Measurements from ENCODE around the gene ZKSCAN8. TPM values are rescaled to one million over a fixed set of nuclear protein-coding genes. Genes with fewer than 3 reads are reported as not detected.
"Not testable (repeated sequence)": the region's sequence is repeated elsewhere in the genome, so short reads cannot be mapped to it uniquely, and the experiment has no call there.

ZKSCAN8 gene
- polyA plus RNA-seq, 1 of the 3 experiments (the other 2 are of a cell fraction): 4.3 TPM

DNA sequence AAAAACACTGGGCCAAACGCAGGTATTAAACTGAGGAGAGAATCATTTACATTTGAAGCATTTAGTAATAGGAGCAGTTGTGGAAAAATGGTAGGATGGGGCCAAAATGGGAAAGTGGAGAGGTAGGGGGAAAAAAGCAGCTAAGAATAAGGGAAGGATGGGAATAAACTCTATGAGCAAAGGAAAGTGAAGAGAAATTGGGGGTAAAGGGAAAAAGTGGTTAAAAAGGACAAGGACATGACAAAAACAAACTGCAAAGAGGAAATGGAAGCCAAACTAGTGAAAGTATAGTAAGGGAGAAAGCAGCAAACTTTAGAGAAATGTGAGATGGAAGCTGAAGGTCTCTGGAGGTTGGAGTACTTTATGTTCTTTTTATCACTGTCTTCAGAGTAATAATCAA, 23.5 kb upstream of the ZKSCAN8 start:
- DNase-seq: no peak
- H3K4me3 ChIP-seq (ENCODE audit: low read depth in 2 of 2, low read length in 1 of 2): no peak overlapping the region
- H4K20me1 ChIP-seq (ENCODE audit: insufficient read depth): no peaks in the 10 kb centered on the region
- no peaks in the 10 kb centered on the region for H3K27me3 ChIP-seq (ENCODE audit: insufficient read depth)
- H3K9me3 ChIP-seq: no peaks in the 10 kb centered on the region
- no peak overlapping the region for H3K9ac ChIP-seq
- peaks cover 58 to 66% of the 10 kb centered on the region in 2 experiments for H3K36me3 ChIP-seq (replicated peaks in 1 of 2; ENCODE audit: control insufficient read depth in 1 of 2, insufficient read depth in 2 of 2, low read length in 1 of 2)
- H3K79me2 ChIP-seq (ENCODE audit: insufficient read depth): peaks cover 5% of the 10 kb centered on the region; the same call in 1 of the 2 replicates
- H3K4me2 ChIP-seq: no peak overlapping the region
- no peak overlapping the region for H2AFZ ChIP-seq (ENCODE audit: low read depth)
- ChIA-PET CTCF (interaction anchor here (1.3 to 1.6 kb wide), 2 partner anchors 10 to 238 kb away, joined by 3 to 5 read pairs; no protein-coding TSS in a partner anchor), POLR2A (no interaction called here)
- WGBS (ENCODE audit: low lambda C conversion rate): 78% methylated on average over 1 of the region's 1 CpG
- no peaks in the 10 kb centered on the region for H3K4me1 ChIP-seq (ENCODE audit: control insufficient read depth in 1 of 2, insufficient read depth in 2 of 2, low read depth in 1 of 2, low read length in 1 of 2)
- no peaks in the 10 kb centered on the region for H3F3A ChIP-seq (replicated peaks; ENCODE audit: insufficient read depth)
- no peak overlapping the region for H3K27ac ChIP-seq (ENCODE audit: low read depth in 2 of 2, low read length in 1 of 2)
- TF ChIP-seq RCOR1 (IDR thresholded peaks at IDR 0.05; ENCODE audit: low read length) (no peak), FOXM1 (IDR thresholded peaks at IDR 0.05; ENCODE audit: low read depth) (no peak)
- no peaks in the 10 kb centered on the region for H3K9me2 ChIP-seq

DNA sequence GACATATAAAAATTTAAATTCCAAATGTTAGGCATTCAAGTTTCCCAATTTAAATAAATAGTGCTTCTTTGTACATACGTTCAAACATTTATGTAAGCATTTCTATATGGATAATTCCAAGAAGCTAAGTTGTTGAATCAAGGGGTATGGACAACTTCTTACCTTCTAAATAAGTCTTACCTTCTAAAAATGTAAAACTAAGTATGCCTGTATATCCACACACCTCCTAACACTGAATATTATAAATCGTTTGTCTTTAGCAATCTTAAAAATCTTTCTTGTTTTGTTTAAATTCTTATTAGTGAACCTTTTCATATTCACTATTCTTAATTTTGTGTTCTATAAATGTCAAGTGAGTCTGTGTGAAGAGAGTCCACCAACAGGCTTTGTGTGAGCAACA, 19.8 kb upstream of the ZKSCAN8 start:
- Histone ChIP-seq H3K4me2 (no peak overlapping the region), H3F3A (replicated peaks; ENCODE audit: insufficient read depth) (no peaks in the 10 kb centered on the region), H3K4me3 (ENCODE audit: low read depth in 2 of 2, low read length in 1 of 2) (no peak overlapping the region), H4K20me1 (ENCODE audit: insufficient read depth) (no peaks in the 10 kb centered on the region), H3K4me1 (ENCODE audit: control insufficient read depth in 1 of 2, insufficient read depth in 2 of 2, low read depth in 1 of 2, low read length in 1 of 2) (peaks cover 6 to 10% of the 10 kb centered on the region in 2 experiments; a peak in 2 of 4 replicates), H2AFZ (ENCODE audit: low read depth) (no peak overlapping the region), H3K9me2 (no peaks in the 10 kb centered on the region), H3K36me3 (replicated peaks in 1 of 2; ENCODE audit: control insufficient read depth in 1 of 2, insufficient read depth in 2 of 2, low read length in 1 of 2) (peaks cover 41 to 55% of the 10 kb centered on the region in 2 experiments), H3K9ac (no peak overlapping the region), H3K79me2 (ENCODE audit: insufficient read depth) (peaks cover 35% of the 10 kb centered on the region), H3K9me3 (no peaks in the 10 kb centered on the region), H3K27ac (ENCODE audit: low read depth in 2 of 2, low read length in 1 of 2) (no peak overlapping the region), H3K27me3 (ENCODE audit: insufficient read depth) (no peaks in the 10 kb centered on the region)
- ChIA-PET POLR2A (no interaction called here), CTCF (no interaction called here)
- 97% methylated on average over 2 of the region's 2 CpGs for WGBS (ENCODE audit: low lambda C conversion rate)
- no peak for DNase-seq
- no peak for TF ChIP-seq FOXJ3 (CRISPR knock-in tag; IDR thresholded peaks at IDR 0.05)
- no peak for TF ChIP-seq POLR2AphosphoS5 (IDR thresholded peaks at IDR 0.05; ENCODE audit: low read depth, low read length)
- TF ChIP-seq, protein P1, sequence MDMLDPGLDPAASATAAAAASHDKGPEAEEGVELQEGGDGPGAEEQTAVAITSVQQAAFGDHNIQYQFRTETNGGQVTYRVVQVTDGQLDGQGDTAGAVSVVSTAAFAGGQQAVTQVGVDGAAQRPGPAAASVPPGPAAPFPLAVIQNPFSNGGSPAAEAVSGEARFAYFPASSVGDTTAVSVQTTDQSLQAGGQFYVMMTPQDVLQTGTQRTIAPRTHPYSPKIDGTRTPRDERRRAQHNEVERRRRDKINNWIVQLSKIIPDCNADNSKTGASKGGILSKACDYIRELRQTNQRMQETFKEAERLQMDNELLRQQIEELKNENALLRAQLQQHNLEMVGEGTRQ (IDR thresholded peaks at IDR 0.05; ENCODE audit: borderline replicate concordance, low read depth, low read length): no peak

DNA sequence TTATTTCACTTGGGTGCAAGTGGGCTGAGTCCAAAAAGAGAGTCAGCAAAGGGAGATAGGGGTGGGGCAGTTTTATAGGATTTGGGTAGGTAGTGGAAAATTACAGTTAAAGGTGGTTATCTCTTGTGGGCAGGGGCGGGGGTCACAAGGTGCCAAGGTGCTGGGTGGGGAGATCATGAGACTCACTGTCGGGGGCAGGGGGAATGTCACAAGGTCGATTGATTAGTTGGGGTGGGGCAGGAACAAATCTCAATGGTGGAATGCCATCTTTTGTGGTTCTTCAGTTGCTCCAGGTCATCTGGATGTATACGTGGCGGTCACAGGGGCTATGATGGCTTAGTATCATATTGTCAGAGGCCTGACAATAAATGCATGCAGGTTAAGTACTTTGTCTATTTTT, 19.4 kb upstream of the ZKSCAN8 start:
- peaks cover 6 to 10% of the 10 kb centered on the region in 2 experiments; a peak in 2 of 4 replicates for H3K4me1 ChIP-seq (ENCODE audit: control insufficient read depth in 1 of 2, insufficient read depth in 2 of 2, low read depth in 1 of 2, low read length in 1 of 2)
- H3K4me2 ChIP-seq; H3K27ac ChIP-seq (ENCODE audit: low read depth in 2 of 2, low read length in 1 of 2); DNase-seq; H3K9ac ChIP-seq; H3K4me3 ChIP-seq (ENCODE audit: low read depth in 2 of 2, low read length in 1 of 2); H2AFZ ChIP-seq (ENCODE audit: low read depth); H3K9me2 ChIP-seq; H4K20me1 ChIP-seq (ENCODE audit: insufficient read depth); H3K9me3 ChIP-seq; H3F3A ChIP-seq (replicated peaks; ENCODE audit: insufficient read depth); H3K27me3 ChIP-seq (ENCODE audit: insufficient read depth): not testable (repeated sequence)
- ChIA-PET CTCF (interaction anchor here (1.1 to 1.2 kb wide), 2 partner anchors 10 to 234 kb away, joined by 3 to 4 read pairs; no protein-coding TSS in a partner anchor), POLR2A (interaction anchor here (1.1 kb wide), 1 partner anchor 14 kb away, joined by 3 read pairs; no protein-coding TSS in a partner anchor)
- peaks cover 39% of the 10 kb centered on the region for H3K79me2 ChIP-seq (ENCODE audit: insufficient read depth)
- H3K36me3 ChIP-seq (replicated peaks in 1 of 2; ENCODE audit: control insufficient read depth in 1 of 2, insufficient read depth in 2 of 2, low read length in 1 of 2): peaks cover 38 to 55% of the 10 kb centered on the region in 2 experiments
- 100% methylated on average over 5 of the region's 5 CpGs for WGBS (ENCODE audit: low lambda C conversion rate)

Data from SK-N-SH (cell line).